MM.1S (cell line): ENCODE measurements around the gene SMU1.
"Not testable (repeated sequence)": the region's sequence is repeated elsewhere in the genome, so short reads cannot be mapped to it uniquely, and the experiment has no call there.

Experiments
- DNase-seq: peaks from one replicate; pipeline ENCODE4 v3.0.0-alpha.2; 2015
- H2AFZ ChIP-seq: fragments of 300-600 bp; sonication (generic); 2 replicates; pipeline ENCODE4 v1.6.0; 2016; ENCODE audit warnings: antibody characterized with exemption, low read length
- H3F3A ChIP-seq: fragments of 300-600 bp; sonication (generic); 2 replicates; pipeline ENCODE4 v1.6.1; 2016; ENCODE audit warnings: mild to moderate bottlenecking, antibody characterized with exemption, low read length, moderate library complexity, mixed read lengths; ENCODE audit not compliant: insufficient read depth
- H3K27ac ChIP-seq: fragments of 300-600 bp; sonication (generic); 2 replicates; pipeline ENCODE4 v1.5.1; 2016; ENCODE audit warnings: mild to moderate bottlenecking, low read length
- H3K27me3 ChIP-seq: fragments of 300-600 bp; sonication (generic); replicated peaks from 2 replicates; pipeline ENCODE4 v1.6.0; 2016; ENCODE audit warnings: low read length; ENCODE audit not compliant: insufficient read depth
- H3K36me3 ChIP-seq: fragments of 300-600 bp; sonication (generic); replicated peaks from 2 replicates; pipeline ENCODE4 v1.6.1; 2016; ENCODE audit warnings: mild to moderate bottlenecking, low read length, mixed read lengths; ENCODE audit not compliant: insufficient read depth
- H3K4me1 ChIP-seq: fragments of 300-600 bp; sonication (generic); 2 replicates; pipeline ENCODE4 v1.6.1; 2016; ENCODE audit warnings: low read length, mixed read lengths
- H3K4me2 ChIP-seq: fragments of 300-600 bp; sonication (generic); 2 replicates; pipeline ENCODE4 v1.6.0; 2016; ENCODE audit warnings: low read depth, low read length
- H3K4me3 ChIP-seq: fragments of 300-600 bp; sonication (generic); 2 replicates; pipeline ENCODE4 v1.5.1; 2016; ENCODE audit warnings: low read length, mixed read lengths
- H3K79me2 ChIP-seq: fragments of 300-600 bp; sonication (generic); 2 replicates; pipeline ENCODE4 v1.6.1; 2016; ENCODE audit warnings: mixed run types, low read length, mixed read lengths
- H3K9ac ChIP-seq: fragments of 300-600 bp; sonication (generic); 2 replicates; pipeline ENCODE4 v1.6.1; 2016; ENCODE audit warnings: low read length, mixed read lengths
- H3K9me2 ChIP-seq: fragments of 300-600 bp; sonication (generic); replicated peaks from 2 replicates; pipeline ENCODE4 v1.6.1; 2016; ENCODE audit warnings: mild to moderate bottlenecking, low read length, mixed read lengths; ENCODE audit not compliant: insufficient read depth
- H3K9me3 ChIP-seq: fragments of 300-600 bp; sonication (generic); replicated peaks from 2 replicates; pipeline ENCODE4 v1.6.1; 2016; ENCODE audit warnings: mild to moderate bottlenecking, low read length, mixed read lengths; ENCODE audit not compliant: insufficient read depth
- H4K20me1 ChIP-seq: fragments of 300-600 bp; sonication (generic); 2 replicates; pipeline ENCODE4 v1.6.1; 2016; ENCODE audit warnings: mild to moderate bottlenecking, low read length, moderate library complexity, mixed read lengths; ENCODE audit not compliant: insufficient read depth
- EZH2 ChIP-seq: fragments of 300-600 bp; sonication (generic); optimal IDR thresholded peaks from 2 replicates; pipeline ENCODE3; 2017; ENCODE audit warnings: low read depth, mild to moderate bottlenecking, antibody characterized with exemption, low read length, mixed read lengths
- EZH2phosphoT487 ChIP-seq: fragments of 300-600 bp; sonication (generic); IDR thresholded peaks from 2 replicates; pipeline ENCODE4 v1.6.1; 2018; ENCODE audit warnings: antibody characterized with exemption, low read length
- TF ChIP-seq, protein P1 (sequence below): fragments of 300-600 bp; sonication (generic); IDR thresholded peaks from 2 replicates; pipeline ENCODE4 v1.5.1; 2016; ENCODE audit warnings: antibody characterized with exemption, low read length, mixed read lengths

Gene SMU1

DNA sequence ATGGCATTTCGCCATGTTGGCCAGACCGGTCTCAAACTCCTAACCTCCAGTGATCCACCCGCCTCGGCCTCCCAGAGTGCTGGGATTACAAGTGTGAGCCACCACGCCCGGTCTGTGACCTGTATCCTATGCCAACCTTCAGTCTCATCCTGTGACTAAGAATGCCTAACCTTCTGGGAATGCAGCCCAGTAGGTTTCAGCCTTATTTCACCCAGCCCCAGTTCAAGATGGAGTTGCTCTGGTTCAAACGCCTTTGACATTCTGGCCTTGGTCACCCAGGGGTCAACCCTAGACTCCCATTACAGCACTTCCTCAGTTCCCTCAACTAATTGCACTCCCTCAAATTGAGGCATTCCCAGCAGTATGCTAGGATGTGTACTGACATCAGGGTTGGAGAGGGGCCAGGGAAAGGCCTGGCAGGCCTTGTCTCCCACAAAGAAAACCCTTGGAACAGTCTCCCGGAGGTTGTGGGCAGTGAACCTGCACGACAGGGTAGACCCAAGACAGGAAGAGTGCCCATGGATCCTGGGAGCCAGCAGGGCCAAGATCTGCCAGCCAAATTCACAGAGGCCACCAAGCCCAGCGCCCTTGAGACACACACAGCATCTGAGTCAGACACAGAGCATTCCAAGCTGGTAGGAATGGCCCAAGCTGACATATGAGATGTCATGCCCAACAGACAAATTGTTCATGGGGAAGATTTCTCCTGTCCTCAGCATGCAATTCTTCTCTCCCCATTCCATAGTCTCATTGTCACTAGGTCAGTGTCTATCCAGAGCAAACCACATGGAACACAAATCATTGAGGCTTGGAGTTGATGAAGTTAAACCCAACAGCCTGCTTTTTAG, 24.9 kb upstream of the SMU1 start:
- no peaks in the 10 kb centered on the region for H3K9me2 ChIP-seq
- H2AFZ ChIP-seq = no peak overlapping the region
- no peaks in the 10 kb centered on the region for H3K27me3 ChIP-seq
- no peaks in the 10 kb centered on the region for H3K36me3 ChIP-seq
- no peak for TF ChIP-seq EZH2phosphoT487
- no peak overlapping the region for H3K4me2 ChIP-seq
- no peak overlapping the region for H3K27ac ChIP-seq
- DNase-seq = no peak
- H3K4me1 ChIP-seq = no peaks in the 10 kb centered on the region
- no peaks in the 10 kb centered on the region for H4K20me1 ChIP-seq
- H3K9ac ChIP-seq = no peak overlapping the region
- no peaks in the 10 kb centered on the region for H3K79me2 ChIP-seq
- no peak overlapping the region for H3K4me3 ChIP-seq
- H3K9me3 ChIP-seq = no peaks in the 10 kb centered on the region
- no peaks in the 10 kb centered on the region for H3F3A ChIP-seq

DNA sequence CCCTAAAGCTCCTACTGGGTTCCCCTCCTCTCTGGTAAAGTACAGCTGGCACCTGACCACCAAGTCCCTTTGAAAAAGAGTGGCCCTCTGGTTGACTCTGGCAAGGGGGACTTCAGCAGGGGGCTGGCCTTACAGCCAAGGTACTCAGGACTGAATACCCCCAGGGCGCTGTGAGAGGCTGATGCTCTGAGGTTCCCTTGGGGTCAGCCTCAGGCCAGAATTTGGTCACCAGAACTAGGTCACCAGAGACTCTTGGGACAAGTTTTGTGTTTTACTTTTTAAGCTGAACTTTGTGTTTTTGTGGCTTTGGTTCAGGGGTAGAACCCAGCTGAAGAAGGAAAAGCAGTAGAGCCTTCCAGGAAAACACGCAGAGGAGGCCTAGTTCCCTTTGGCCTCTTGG, 23.3 kb upstream of the SMU1 start:
- Histone ChIP-seq H3K27ac (no peak overlapping the region), H3K9me2 (no peaks in the 10 kb centered on the region), H4K20me1 (no peaks in the 10 kb centered on the region), H3K36me3 (no peaks in the 10 kb centered on the region), H3K4me2 (no peak overlapping the region), H3K4me1 (no peaks in the 10 kb centered on the region), H3F3A (no peaks in the 10 kb centered on the region), H3K27me3 (no peaks in the 10 kb centered on the region), H3K79me2 (no peaks in the 10 kb centered on the region), H3K4me3 (no peak overlapping the region), H2AFZ (no peak overlapping the region), H3K9ac (no peak overlapping the region), H3K9me3 (no peaks in the 10 kb centered on the region)
- TF ChIP-seq EZH2phosphoT487 (no peak), EZH2 (no peak)
- TF ChIP-seq, protein P1, sequence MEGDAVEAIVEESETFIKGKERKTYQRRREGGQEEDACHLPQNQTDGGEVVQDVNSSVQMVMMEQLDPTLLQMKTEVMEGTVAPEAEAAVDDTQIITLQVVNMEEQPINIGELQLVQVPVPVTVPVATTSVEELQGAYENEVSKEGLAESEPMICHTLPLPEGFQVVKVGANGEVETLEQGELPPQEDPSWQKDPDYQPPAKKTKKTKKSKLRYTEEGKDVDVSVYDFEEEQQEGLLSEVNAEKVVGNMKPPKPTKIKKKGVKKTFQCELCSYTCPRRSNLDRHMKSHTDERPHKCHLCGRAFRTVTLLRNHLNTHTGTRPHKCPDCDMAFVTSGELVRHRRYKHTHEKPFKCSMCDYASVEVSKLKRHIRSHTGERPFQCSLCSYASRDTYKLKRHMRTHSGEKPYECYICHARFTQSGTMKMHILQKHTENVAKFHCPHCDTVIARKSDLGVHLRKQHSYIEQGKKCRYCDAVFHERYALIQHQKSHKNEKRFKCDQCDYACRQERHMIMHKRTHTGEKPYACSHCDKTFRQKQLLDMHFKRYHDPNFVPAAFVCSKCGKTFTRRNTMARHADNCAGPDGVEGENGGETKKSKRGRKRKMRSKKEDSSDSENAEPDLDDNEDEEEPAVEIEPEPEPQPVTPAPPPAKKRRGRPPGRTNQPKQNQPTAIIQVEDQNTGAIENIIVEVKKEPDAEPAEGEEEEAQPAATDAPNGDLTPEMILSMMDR = no peak
- DNase-seq = no peak

DNA sequence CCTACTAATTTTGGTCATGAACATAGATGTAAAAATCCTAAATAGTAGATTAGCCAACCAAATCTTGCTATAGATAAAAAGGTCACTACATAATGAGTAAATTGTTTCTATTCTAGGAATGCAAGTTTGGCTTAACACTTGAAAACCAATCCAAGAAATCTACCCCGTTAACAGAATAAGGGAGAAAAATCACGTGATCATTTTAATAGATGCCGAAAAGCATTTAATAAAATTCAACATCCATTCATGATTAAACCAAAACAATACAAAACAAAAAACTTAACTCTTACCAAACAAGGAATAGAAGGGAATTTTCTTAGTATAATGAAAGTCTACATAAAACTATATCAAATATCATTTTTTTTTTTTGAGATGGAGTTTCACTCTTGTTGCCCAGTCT, 20.7 kb upstream of the SMU1 start:
- no peak overlapping the region for H2AFZ ChIP-seq
- no peak overlapping the region for H3K27ac ChIP-seq
- H3F3A ChIP-seq = no peaks in the 10 kb centered on the region
- H3K9me3 ChIP-seq = no peaks in the 10 kb centered on the region
- no peaks in the 10 kb centered on the region for H3K27me3 ChIP-seq
- H4K20me1 ChIP-seq = no peaks in the 10 kb centered on the region
- H3K79me2 ChIP-seq = no peaks in the 10 kb centered on the region
- no peak overlapping the region for H3K4me3 ChIP-seq
- H3K4me1 ChIP-seq = no peaks in the 10 kb centered on the region
- H3K9ac ChIP-seq = no peak overlapping the region
- TF ChIP-seq EZH2phosphoT487 = no peak
- TF ChIP-seq EZH2 = no peak
- TF ChIP-seq, protein P1 = no peak
- DNase-seq = no peak
- H3K4me2 ChIP-seq = no peak overlapping the region
- no peaks in the 10 kb centered on the region for H3K9me2 ChIP-seq
- no peaks in the 10 kb centered on the region for H3K36me3 ChIP-seq

DNA sequence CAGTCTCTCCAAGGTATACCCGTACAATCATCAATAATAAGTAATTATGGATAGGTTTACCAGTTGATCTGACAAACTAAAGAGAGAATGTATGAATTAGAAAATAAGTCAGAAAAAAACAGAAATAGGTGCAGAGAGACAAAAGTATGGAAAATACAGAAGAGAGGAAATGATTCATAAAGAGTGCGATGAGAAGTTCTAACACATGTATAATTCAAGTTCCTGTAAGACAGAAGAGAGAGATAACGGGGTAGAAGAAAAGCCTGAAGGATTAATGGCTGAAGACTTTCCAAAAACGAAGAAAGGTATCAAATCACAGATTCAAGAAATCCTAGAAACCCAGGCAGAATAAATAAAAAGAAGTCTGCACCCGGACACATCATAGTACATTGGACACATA, 16.2 kb upstream of the SMU1 start:
- no peaks in the 10 kb centered on the region for H4K20me1 ChIP-seq
- no peaks in the 10 kb centered on the region for H3K4me1 ChIP-seq
- no peaks in the 10 kb centered on the region for H3F3A ChIP-seq
- H3K79me2 ChIP-seq = no peaks in the 10 kb centered on the region
- no peak overlapping the region for H2AFZ ChIP-seq
- no peaks in the 10 kb centered on the region for H3K27me3 ChIP-seq
- H3K36me3 ChIP-seq = no peaks in the 10 kb centered on the region
- no peak overlapping the region for H3K4me2 ChIP-seq
- TF ChIP-seq, protein P1 = no peak
- TF ChIP-seq EZH2 (no peak), EZH2phosphoT487 (no peak)
- no peak overlapping the region for H3K27ac ChIP-seq
- H3K9ac ChIP-seq = no peak overlapping the region
- no peaks in the 10 kb centered on the region for H3K9me2 ChIP-seq
- H3K9me3 ChIP-seq = no peaks in the 10 kb centered on the region
- no peak overlapping the region for H3K4me3 ChIP-seq
- DNase-seq = no peak

DNA sequence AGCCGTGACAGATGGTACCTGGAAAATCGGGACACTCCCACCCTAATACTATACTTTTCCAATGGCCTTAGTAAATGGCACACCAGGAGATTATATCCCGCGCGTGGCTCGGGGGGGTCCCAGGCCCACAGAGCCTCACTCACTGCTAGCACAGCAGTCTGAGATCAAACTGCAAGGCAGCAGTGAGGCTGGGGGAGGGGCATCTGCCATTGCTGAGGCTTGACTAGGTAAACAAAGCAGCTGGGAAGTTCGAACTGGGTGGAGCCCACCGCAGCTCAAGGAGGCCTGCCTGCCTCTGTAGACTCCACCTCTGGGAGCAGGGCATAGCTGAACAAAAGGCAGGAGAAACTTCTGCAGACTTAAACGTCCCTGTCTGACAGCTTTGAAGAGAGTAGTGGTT, 9.2 kb upstream of the SMU1 start:
- not testable (repeated sequence) for H3K4me3 ChIP-seq

More for the DNA sequence above, 9.2 kb upstream of the SMU1 start:
- H4K20me1 ChIP-seq, H3F3A ChIP-seq, H3K4me2 ChIP-seq, H2AFZ ChIP-seq, H3K27ac ChIP-seq, H3K9ac ChIP-seq, DNase-seq, H3K36me3 ChIP-seq, H3K9me2 ChIP-seq, H3K79me2 ChIP-seq, H3K4me1 ChIP-seq, H3K27me3 ChIP-seq, H3K9me3 ChIP-seq: not testable (repeated sequence)
